RWPE2 (cell line): ENCODE data around the gene PTPRN2.
"Not testable (repeated sequence)": the region's sequence is repeated elsewhere in the genome, so short reads cannot be mapped to it uniquely, and the experiment has no call there.

Experiments
- ATAC-seq: fragments of 200-7000 bp; cut with Tn5 transposase; 3 replicates; pipeline ENCODE4 v1.9.1; 2021; ENCODE audit warnings: low read depth
- DNase-seq: peaks from one replicate; pipeline ENCODE4 v3.0.0-alpha.2; 2020; ENCODE audit warnings: low spot score
- H3K27ac ChIP-seq: fragments of 450-650 bp; 2 replicates; pipeline ENCODE4 v1.5.1; 2017; ENCODE audit warnings: mild to moderate bottlenecking; ENCODE audit not compliant: poor library complexity, severe bottlenecking
- H3K27me3 ChIP-seq: fragments of 250-450 bp; sonication (Bioruptor Pico); 2 replicates; pipeline ENCODE4 v1.5.1; 2021; ENCODE audit warnings: mild to moderate bottlenecking, moderate library complexity; ENCODE audit not compliant: insufficient read depth, poor library complexity, severe bottlenecking
- H3K36me3 ChIP-seq: fragments of 250-450 bp; sonication (Bioruptor Pico); 2 replicates; pipeline ENCODE4 v1.5.1; 2020; ENCODE audit warnings: low read depth, mild to moderate bottlenecking, moderate library complexity
- H3K4me1 ChIP-seq: fragments of 250-450 bp; sonication (Bioruptor Pico); 2 replicates; pipeline ENCODE4 v1.5.1; 2021; ENCODE audit warnings: mild to moderate bottlenecking, moderate library complexity; ENCODE audit not compliant: insufficient read depth, poor library complexity, severe bottlenecking
- H3K4me3 ChIP-seq: fragments of 250-450 bp; sonication (Bioruptor Pico); 2 replicates; pipeline ENCODE4 v1.5.1; 2021; ENCODE audit warnings: mild to moderate bottlenecking, moderate library complexity; ENCODE audit not compliant: severe bottlenecking
- H3K9me3 ChIP-seq: fragments of 250-450 bp; sonication (Bioruptor Pico); 2 replicates; pipeline ENCODE4 v1.5.1; 2021; ENCODE audit warnings: mild to moderate bottlenecking, moderate library complexity; ENCODE audit not compliant: severe bottlenecking
- CTCF ChIP-seq: fragments of 450-650 bp; IDR thresholded peaks from one replicate; pipeline ENCODE4 v1.5.1; 2017; ENCODE audit warnings: mild to moderate bottlenecking, moderate library complexity; ENCODE audit not compliant: poor library complexity, severe bottlenecking

The PTPRN2 gene

GRCh38 chr7:158587162-158588084 is at the start of gene PTPRN2:
Gene PTPRN2 (minus strand): TSS chr7:158587823.
- H3K27ac ChIP-seq: no peak within 1 kb of the TSS
- peak within 1 kb of the TSS; percentile 22 for H3K4me3 ChIP-seq
- ATAC-seq (peak; percentile 76), DNase-seq (no peak)
- H3K4me1 ChIP-seq: no peaks in the 10 kb centered on the region
- H3K27me3 ChIP-seq: peaks cover 41% of the 10 kb centered on the region
- H3K36me3 ChIP-seq: no peaks in the 10 kb centered on the region
- H3K9me3 ChIP-seq: no peaks in the 10 kb centered on the region
- TF ChIP-seq CTCF: no peak

GRCh38 chr7:158633055-158633956 is 45.7 kb upstream of the PTPRN2 start:
- ATAC-seq (no peak), DNase-seq (no peak)
- TF ChIP-seq CTCF: no peak
- Histone ChIP-seq H3K4me1 (no peaks in the 10 kb centered on the region), H3K27ac (no peak overlapping the region), H3K36me3 (peaks cover 42% of the 10 kb centered on the region), H3K4me3 (no peak overlapping the region), H3K27me3 (no peaks in the 10 kb centered on the region), H3K9me3 (no peaks in the 10 kb centered on the region)

GRCh38 chr7:158631574-158632195 is 44.1 kb upstream of the PTPRN2 start:
- Histone ChIP-seq H3K4me1 (no peaks in the 10 kb centered on the region), H3K9me3 (no peaks in the 10 kb centered on the region), H3K27me3 (no peaks in the 10 kb centered on the region), H3K36me3 (peaks cover 46% of the 10 kb centered on the region), H3K4me3 (no peak overlapping the region), H3K27ac (no peak overlapping the region)
- no peak for ATAC-seq
- no peak for TF ChIP-seq CTCF
- no peak for DNase-seq

- not testable (repeated sequence) for ATAC-seq, H3K4me1 ChIP-seq
Measured at GRCh38 chr7:158626289-158626688, 38.7 kb upstream of the PTPRN2 start.

GRCh38 chr7:158623241-158623640 is 35.6 kb upstream of the PTPRN2 start:
- DNase-seq: no peak
- H3K4me1 ChIP-seq: no peaks in the 10 kb centered on the region
- no peak overlapping the region for H3K27ac ChIP-seq
- peaks cover 10% of the 10 kb centered on the region; the same call in 1 of the 2 replicates for H3K36me3 ChIP-seq
- H3K9me3 ChIP-seq: no peaks in the 10 kb centered on the region
- no peak overlapping the region for H3K4me3 ChIP-seq
- H3K27me3 ChIP-seq: no peaks in the 10 kb centered on the region
- no peak for ATAC-seq
- no peak for TF ChIP-seq CTCF

More at GRCh38 chr7:158626289-158626688, 38.7 kb upstream of the PTPRN2 start:
- peaks cover 30% of the 10 kb centered on the region for H3K36me3 ChIP-seq
- not testable (repeated sequence) for H3K27me3 ChIP-seq, H3K9me3 ChIP-seq, H3K4me3 ChIP-seq, H3K27ac ChIP-seq, DNase-seq
